Measurements from ENCODE around the gene HYAL3. TPM values are rescaled to one million over a fixed set of nuclear protein-coding genes. Genes with fewer than 3 reads are reported as not detected.
A peak's percentile ranks its signal among the peaks of the same experiment; 100 is the strongest.

HYAL3 gene
- total and polyA plus RNA-seq, 2 of the 8 experiments (the other 6 are each of a cell fraction or from before 2014, with no cell fraction given): 3.2 to 12.2 TPM

DNA sequence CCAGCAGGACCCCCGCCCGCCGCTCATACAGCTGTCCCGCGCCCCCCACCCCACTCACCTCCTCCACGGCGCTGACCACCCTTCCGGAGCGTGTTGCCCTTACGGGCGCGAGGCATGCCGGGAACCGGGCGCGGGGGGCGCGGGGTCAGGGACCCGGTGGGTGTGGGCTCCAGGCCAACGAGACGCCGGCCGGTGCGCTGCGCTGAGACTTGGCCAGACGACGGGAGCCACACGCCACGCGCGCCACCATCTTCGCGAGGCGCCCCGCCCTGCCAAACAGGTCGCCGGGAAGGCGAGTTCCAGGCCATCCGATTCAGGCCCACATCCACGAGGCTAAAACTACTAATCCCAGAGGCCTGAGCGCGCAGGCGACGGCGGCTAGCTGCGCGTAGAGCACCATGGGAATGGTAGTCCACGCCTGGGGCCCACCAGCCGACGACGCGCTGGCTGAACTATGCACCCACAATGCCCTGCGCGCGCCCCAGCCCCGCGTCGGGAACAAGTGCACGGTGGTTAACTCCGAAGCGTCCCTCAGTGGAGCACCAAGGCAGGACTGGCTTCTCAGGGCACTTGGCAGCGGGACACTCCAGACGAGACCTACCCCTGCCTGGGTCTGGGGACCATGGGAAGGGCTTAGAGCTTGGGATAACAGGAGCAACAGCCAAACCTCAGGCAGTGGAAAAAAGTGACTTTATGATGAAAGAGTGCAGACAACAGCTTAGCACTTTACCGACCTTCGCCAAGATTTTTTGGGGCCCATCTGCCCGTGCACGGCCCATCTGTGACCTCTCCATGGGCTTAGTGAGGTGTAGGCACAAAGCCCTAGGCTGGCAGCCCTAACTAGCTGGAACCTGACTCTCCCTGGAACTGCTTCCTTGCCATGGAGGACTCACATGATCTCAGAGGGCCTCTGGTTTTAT is 6.8 kb downstream of the HYAL3 start, which contains the start of gene IFRD2 (continued):
- no peak; the same call in 1 of the 2 replicates for TF ChIP-seq RBBP5 (IDR thresholded peaks at IDR 0.05; ENCODE audit: borderline replicate concordance, low read depth, low read length)
- TF ChIP-seq TBP (IDR thresholded peaks at IDR 0.05; ENCODE audit: low read depth, low read length): peak; percentile 16; the same call in 1 of the 2 replicates
- TF ChIP-seq TCF12 (IDR thresholded peaks at IDR 0.05; ENCODE audit: low read depth, low read length): 0 out of 2 replicates have a peak, but pooled peaks have one; percentile 20
- peak; percentile 81; the same call in 1 of the 2 replicates for TF ChIP-seq YY1 (IDR thresholded peaks at IDR 0.05; ENCODE audit: low read depth, low read length)
- no peak; a peak in 1 of 4 replicates for TF ChIP-seq HDAC2 (IDR thresholded peaks at IDR 0.05; ENCODE audit: borderline replicate concordance in 1 of 2, low read depth in 2 of 2, low read length in 2 of 2)
- TF ChIP-seq, protein P1, sequence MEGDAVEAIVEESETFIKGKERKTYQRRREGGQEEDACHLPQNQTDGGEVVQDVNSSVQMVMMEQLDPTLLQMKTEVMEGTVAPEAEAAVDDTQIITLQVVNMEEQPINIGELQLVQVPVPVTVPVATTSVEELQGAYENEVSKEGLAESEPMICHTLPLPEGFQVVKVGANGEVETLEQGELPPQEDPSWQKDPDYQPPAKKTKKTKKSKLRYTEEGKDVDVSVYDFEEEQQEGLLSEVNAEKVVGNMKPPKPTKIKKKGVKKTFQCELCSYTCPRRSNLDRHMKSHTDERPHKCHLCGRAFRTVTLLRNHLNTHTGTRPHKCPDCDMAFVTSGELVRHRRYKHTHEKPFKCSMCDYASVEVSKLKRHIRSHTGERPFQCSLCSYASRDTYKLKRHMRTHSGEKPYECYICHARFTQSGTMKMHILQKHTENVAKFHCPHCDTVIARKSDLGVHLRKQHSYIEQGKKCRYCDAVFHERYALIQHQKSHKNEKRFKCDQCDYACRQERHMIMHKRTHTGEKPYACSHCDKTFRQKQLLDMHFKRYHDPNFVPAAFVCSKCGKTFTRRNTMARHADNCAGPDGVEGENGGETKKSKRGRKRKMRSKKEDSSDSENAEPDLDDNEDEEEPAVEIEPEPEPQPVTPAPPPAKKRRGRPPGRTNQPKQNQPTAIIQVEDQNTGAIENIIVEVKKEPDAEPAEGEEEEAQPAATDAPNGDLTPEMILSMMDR (IDR thresholded peaks at IDR 0.05; ENCODE audit: control extremely low read depth in 1 of 3, insufficient read depth in 1 of 3, low read depth in 1 of 3, low read length in 3 of 3): peak in 1 of 3 experiments; percentile 1; a peak in 1 of 4 replicates
- no peak for TF ChIP-seq BCL11A (IDR thresholded peaks at IDR 0.05; ENCODE audit: low read depth in 2 of 2, low read length in 2 of 2)
- peak; percentile 70 for TF ChIP-seq SP1 (IDR thresholded peaks at IDR 0.05; ENCODE audit: low read depth, low read length)
- peak; percentile 72 for TF ChIP-seq CHD2 (IDR thresholded peaks at IDR 0.05; ENCODE audit: low read length)
- peak; percentile 96 for TF ChIP-seq CREB1 (IDR thresholded peaks at IDR 0.05)
- TF ChIP-seq, protein P2, sequence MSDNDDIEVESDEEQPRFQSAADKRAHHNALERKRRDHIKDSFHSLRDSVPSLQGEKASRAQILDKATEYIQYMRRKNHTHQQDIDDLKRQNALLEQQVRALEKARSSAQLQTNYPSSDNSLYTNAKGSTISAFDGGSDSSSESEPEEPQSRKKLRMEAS (IDR thresholded peaks at IDR 0.05): peak; percentile 94
- peak in 1 of 2 experiments; percentile 73; a peak in 2 of 3 replicates for TF ChIP-seq POLR2A (IDR thresholded peaks at IDR 0.05; ENCODE audit: control extremely low read depth in 1 of 2, low read depth in 2 of 2, low read length in 2 of 2)
- TF ChIP-seq SIX5 (IDR thresholded peaks at IDR 0.05; ENCODE audit: low read depth, low read length): peak; percentile 100

Measured in H1 (cell line).